SK-N-SH treated with all-trans-retinoic acid at 6 μM for 48 hours (cell line): Measurements from ENCODE around the gene PES1.
"Not testable (repeated sequence)": the region's sequence is repeated elsewhere in the genome, so short reads cannot be mapped to it uniquely, and the experiment has no call there.

ENCODE experiments used
- ATAC-seq: fragments of 200-7000 bp; cut with Tn5 transposase; 3 replicates; pipeline ENCODE4 v1.9.1; 2020; ENCODE audit warnings: mild to moderate bottlenecking, moderate library complexity
- BACH2 ChIP-seq: fragments of 250-450 bp; sonication (Bioruptor Pico); IDR thresholded peaks from 2 replicates; pipeline ENCODE4 v1.9.0; 2021; ENCODE audit warnings: mild to moderate bottlenecking, borderline replicate concordance
- CREB5 ChIP-seq: fragments of 250-450 bp; sonication (Bioruptor Pico); IDR thresholded peaks from 2 replicates; pipeline ENCODE4 v1.5.1; 2020; ENCODE audit warnings: low read depth, mild to moderate bottlenecking, moderate library complexity
- CSDC2 ChIP-seq: fragments of 250-450 bp; sonication (Bioruptor Pico); IDR thresholded peaks from 2 replicates; pipeline ENCODE4 v1.5.0; 2020; ENCODE audit warnings: mild to moderate bottlenecking, moderate library complexity
- ESRRG ChIP-seq: fragments of 250-450 bp; sonication (Bioruptor Pico); IDR thresholded peaks from 2 replicates; pipeline ENCODE4 v1.6.1; 2021; ENCODE audit warnings: mild to moderate bottlenecking
- GLIS3 ChIP-seq: fragments of 250-450 bp; sonication (Bioruptor Pico); IDR thresholded peaks from 2 replicates; pipeline ENCODE4 v1.5.0; 2020; ENCODE audit warnings: mild to moderate bottlenecking, moderate library complexity
- ISL1 ChIP-seq: fragments of 250-450 bp; sonication (Bioruptor Pico); IDR thresholded peaks from 2 replicates; pipeline ENCODE4 v2.1.2; 2022; ENCODE audit warnings: mild to moderate bottlenecking, moderate library complexity
- OSR1 ChIP-seq: fragments of 250-450 bp; sonication (Bioruptor Pico); IDR thresholded peaks from 2 replicates; pipeline ENCODE4 v1.8.0; 2022; ENCODE audit warnings: moderate library complexity, mild to moderate bottlenecking, inconsistent platforms
- PPARA ChIP-seq: fragments of 250-450 bp; sonication (Bioruptor Pico); IDR thresholded peaks from 2 replicates; pipeline ENCODE4 v1.5.0; 2020; ENCODE audit warnings: mild to moderate bottlenecking, borderline replicate concordance
- RARB ChIP-seq: fragments of 250-450 bp; sonication (Bioruptor Pico); IDR thresholded peaks from 2 replicates; pipeline ENCODE4 v1.8.0; 2021; ENCODE audit warnings: mild to moderate bottlenecking, moderate library complexity
- SNAI2 ChIP-seq: fragments of 250-450 bp; sonication (Bioruptor Pico); IDR thresholded peaks from 2 replicates; pipeline ENCODE4 v1.5.0; 2020; ENCODE audit warnings: mild to moderate bottlenecking, moderate library complexity
- TCF4 ChIP-seq: fragments of 250-450 bp; sonication (Bioruptor Pico); IDR thresholded peaks from 2 replicates; pipeline ENCODE4 v1.8.0; 2021; ENCODE audit warnings: mild to moderate bottlenecking, moderate library complexity, borderline replicate concordance
- TOX ChIP-seq: fragments of 250-450 bp; sonication (Bioruptor Pico); IDR thresholded peaks from 2 replicates; pipeline ENCODE4 v1.8.0; 2021; ENCODE audit warnings: mild to moderate bottlenecking, moderate library complexity, borderline replicate concordance
- TSHZ2 ChIP-seq: fragments of 250-450 bp; sonication (Bioruptor Pico); IDR thresholded peaks from 2 replicates; pipeline ENCODE4 v1.5.0; 2020; ENCODE audit warnings: mild to moderate bottlenecking, moderate library complexity
- ZC3H10 ChIP-seq: fragments of 250-450 bp; sonication (Bioruptor Pico); IDR thresholded peaks from 2 replicates; pipeline ENCODE4 v1.5.1; 2021; ENCODE audit warnings: mild to moderate bottlenecking, moderate library complexity
- ZFP30 ChIP-seq: fragments of 450-650 bp; formaldehyde crosslinking; IDR thresholded peaks from 2 replicates; pipeline ENCODE4 v1.5.0; 2022; ENCODE audit warnings: mild to moderate bottlenecking, moderate library complexity
- ZNF565 ChIP-seq: fragments of 450-650 bp; formaldehyde crosslinking; conservative IDR thresholded peaks from 2 replicates; pipeline ENCODE4 v1.5.0; 2020; ENCODE audit warnings: low read depth, mild to moderate bottlenecking, moderate library complexity
- ZNF70 ChIP-seq: fragments of 450-650 bp; formaldehyde crosslinking; IDR thresholded peaks from 2 replicates; pipeline ENCODE4 v1.5.0; 2020; ENCODE audit warnings: mild to moderate bottlenecking, moderate library complexity
- ZNF8 ChIP-seq: fragments of 450-650 bp; formaldehyde crosslinking; IDR thresholded peaks from 2 replicates; pipeline ENCODE4 v1.5.0; 2020; ENCODE audit warnings: mild to moderate bottlenecking, moderate library complexity
- TF ChIP-seq, protein P1 (sequence below): fragments of 250-450 bp; sonication (Bioruptor Pico); IDR thresholded peaks from 2 replicates; pipeline ENCODE4 v1.8.0; 2020; ENCODE audit warnings: mild to moderate bottlenecking, moderate library complexity, borderline replicate concordance
- TF ChIP-seq, protein P2 (sequence below): fragments of 250-450 bp; sonication (Bioruptor Pico); IDR thresholded peaks from 2 replicates; pipeline ENCODE4 v1.5.1; 2021; ENCODE audit warnings: mild to moderate bottlenecking, moderate library complexity
- TF ChIP-seq, protein P3 (sequence below): fragments of 250-450 bp; sonication (Bioruptor Pico); IDR thresholded peaks from 2 replicates; pipeline ENCODE4 v1.8.0; 2021; ENCODE audit warnings: low read depth, mild to moderate bottlenecking, moderate library complexity, borderline replicate concordance

Gene PES1

GRCh38 chr22:30596199-30596598 lies 4.5 kb upstream of the PES1 start:
- TF ChIP-seq, protein P1, sequence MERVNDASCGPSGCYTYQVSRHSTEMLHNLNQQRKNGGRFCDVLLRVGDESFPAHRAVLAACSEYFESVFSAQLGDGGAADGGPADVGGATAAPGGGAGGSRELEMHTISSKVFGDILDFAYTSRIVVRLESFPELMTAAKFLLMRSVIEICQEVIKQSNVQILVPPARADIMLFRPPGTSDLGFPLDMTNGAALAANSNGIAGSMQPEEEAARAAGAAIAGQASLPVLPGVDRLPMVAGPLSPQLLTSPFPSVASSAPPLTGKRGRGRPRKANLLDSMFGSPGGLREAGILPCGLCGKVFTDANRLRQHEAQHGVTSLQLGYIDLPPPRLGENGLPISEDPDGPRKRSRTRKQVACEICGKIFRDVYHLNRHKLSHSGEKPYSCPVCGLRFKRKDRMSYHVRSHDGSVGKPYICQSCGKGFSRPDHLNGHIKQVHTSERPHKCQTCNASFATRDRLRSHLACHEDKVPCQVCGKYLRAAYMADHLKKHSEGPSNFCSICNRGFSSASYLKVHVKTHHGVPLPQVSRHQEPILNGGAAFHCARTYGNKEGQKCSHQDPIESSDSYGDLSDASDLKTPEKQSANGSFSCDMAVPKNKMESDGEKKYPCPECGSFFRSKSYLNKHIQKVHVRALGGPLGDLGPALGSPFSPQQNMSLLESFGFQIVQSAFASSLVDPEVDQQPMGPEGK (CRISPR knock-in tag): no peak
- TF ChIP-seq ZNF8 (CRISPR knock-in tag): no peak
- no peak for TF ChIP-seq ISL1
- TF ChIP-seq, protein P2, sequence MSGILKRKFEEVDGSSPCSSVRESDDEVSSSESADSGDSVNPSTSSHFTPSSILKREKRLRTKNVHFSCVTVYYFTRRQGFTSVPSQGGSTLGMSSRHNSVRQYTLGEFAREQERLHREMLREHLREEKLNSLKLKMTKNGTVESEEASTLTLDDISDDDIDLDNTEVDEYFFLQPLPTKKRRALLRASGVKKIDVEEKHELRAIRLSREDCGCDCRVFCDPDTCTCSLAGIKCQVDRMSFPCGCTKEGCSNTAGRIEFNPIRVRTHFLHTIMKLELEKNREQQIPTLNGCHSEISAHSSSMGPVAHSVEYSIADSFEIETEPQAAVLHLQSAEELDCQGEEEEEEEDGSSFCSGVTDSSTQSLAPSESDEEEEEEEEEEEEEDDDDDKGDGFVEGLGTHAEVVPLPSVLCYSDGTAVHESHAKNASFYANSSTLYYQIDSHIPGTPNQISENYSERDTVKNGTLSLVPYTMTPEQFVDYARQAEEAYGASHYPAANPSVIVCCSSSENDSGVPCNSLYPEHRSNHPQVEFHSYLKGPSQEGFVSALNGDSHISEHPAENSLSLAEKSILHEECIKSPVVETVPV: no peak
- TF ChIP-seq ZFP30 (CRISPR knock-in tag): no peak
- no peak for TF ChIP-seq GLIS3 (CRISPR knock-in tag)
- TF ChIP-seq CREB5 (CRISPR knock-in tag): no peak
- no peak for TF ChIP-seq PPARA (CRISPR knock-in tag)
- TF ChIP-seq TOX (CRISPR knock-in tag): no peak
- TF ChIP-seq SNAI2 (CRISPR knock-in tag): no peak
- TF ChIP-seq ZC3H10 (CRISPR knock-in tag): no peak
- TF ChIP-seq ESRRG: no peak
- no peak for TF ChIP-seq RARB
- TF ChIP-seq, protein P3, sequence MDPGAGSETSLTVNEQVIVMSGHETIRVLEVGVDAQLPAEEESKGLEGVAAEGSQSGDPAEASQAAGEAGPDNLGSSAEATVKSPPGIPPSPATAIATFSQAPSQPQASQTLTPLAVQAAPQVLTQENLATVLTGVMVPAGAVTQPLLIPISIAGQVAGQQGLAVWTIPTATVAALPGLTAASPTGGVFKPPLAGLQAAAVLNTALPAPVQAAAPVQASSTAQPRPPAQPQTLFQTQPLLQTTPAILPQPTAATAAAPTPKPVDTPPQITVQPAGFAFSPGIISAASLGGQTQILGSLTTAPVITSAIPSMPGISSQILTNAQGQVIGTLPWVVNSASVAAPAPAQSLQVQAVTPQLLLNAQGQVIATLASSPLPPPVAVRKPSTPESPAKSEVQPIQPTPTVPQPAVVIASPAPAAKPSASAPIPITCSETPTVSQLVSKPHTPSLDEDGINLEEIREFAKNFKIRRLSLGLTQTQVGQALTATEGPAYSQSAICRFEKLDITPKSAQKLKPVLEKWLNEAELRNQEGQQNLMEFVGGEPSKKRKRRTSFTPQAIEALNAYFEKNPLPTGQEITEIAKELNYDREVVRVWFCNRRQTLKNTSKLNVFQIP (CRISPR knock-in tag): no peak
- TF ChIP-seq ZNF70 (CRISPR knock-in tag): no peak
- no peak for TF ChIP-seq BACH2 (CRISPR knock-in tag)
- TF ChIP-seq OSR1 (CRISPR knock-in tag): no peak
- no peak for TF ChIP-seq TCF4
- no peak for TF ChIP-seq TSHZ2
- no peak for ATAC-seq

DNA sequence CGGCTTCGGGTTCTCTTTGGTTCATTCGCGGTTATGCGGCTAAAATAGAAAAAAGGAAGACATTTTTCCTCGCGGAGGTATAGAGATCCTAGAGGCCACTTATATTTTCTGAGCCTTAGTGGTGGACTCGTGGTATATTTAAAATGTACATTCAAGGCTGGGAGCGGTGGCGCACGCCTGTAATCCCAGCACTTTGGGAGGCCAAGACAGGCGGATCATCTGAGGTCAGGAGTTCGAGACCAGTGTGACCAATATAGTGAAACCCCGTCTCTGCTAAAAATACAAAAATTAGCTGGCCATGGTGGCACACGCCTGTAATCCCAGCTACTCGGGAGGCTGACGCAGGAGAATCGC lies 627 bp upstream of the PES1 start:
- not testable (repeated sequence) for ATAC-seq

GRCh38 chr22:30591191-30591587 lies 521 bp downstream of the PES1 start:
- ATAC-seq: peak; percentile 7
- TF ChIP-seq, protein P3 (CRISPR knock-in tag): no peak
- TF ChIP-seq, protein P1 (CRISPR knock-in tag): no peak
- no peak for TF ChIP-seq CREB5 (CRISPR knock-in tag)
- no peak for TF ChIP-seq SNAI2 (CRISPR knock-in tag)
- TF ChIP-seq ISL1: no peak
- no peak for TF ChIP-seq TCF4
- no peak for TF ChIP-seq ZNF70 (CRISPR knock-in tag)
- no peak for TF ChIP-seq ZNF565 (CRISPR knock-in tag)
- TF ChIP-seq PPARA (CRISPR knock-in tag): no peak
- TF ChIP-seq ESRRG: no peak
- no peak for TF ChIP-seq GLIS3 (CRISPR knock-in tag)
- TF ChIP-seq TSHZ2: no peak
- no peak for TF ChIP-seq CSDC2 (CRISPR knock-in tag)
